ENCODE data around the gene ZWILCH. TPM values are rescaled to one million over a fixed set of nuclear protein-coding genes. Genes with fewer than 3 reads are reported as not detected.
"Not testable (repeated sequence)": the region's sequence is repeated elsewhere in the genome, so short reads cannot be mapped to it uniquely, and the experiment has no call there.

ZWILCH gene
- 1 to 10 TPM; 4.7 to 8.9 (median 5.1) TPM for total RNA-seq

DNA sequence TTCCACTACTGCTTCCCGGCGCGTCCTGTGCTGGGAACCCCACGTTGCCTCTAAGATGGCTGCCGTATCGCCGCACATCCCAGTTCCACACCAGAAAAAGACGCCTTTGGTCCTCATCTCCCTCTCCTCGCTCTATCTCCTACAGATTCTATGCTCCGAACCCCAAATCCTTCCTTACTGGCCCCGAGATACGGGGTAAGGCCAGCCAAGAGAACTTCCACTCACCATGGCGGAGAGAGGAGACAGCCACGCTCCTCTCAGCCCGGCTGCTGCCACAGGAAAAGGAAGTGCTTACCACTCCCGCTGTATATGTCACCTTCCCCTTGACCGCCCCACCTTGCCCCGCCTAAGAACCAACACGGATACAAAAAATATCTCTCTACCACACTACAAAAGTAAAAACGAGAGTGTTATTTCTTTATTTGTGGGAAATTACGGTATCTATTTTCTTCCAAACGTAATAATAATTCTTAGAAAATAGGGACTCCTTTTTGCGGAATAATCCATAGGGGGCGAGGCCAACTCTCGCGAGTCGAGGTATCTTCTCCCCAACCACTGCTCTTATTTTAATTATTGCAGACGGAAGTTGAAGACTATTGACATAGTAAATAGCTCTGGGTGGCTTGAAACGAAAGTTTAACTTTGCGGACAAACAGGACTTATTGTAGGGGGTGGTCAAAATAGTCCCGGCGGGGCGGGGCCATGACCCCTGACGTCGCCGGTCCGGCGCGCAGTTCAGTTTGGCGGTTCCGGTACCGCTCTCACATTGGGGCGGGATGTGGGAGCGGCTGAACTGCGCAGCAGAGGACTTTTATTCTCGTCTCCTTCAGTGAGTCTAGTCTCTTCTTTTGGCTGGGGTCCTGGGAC is at the start of gene ZWILCH, which contains the start of gene RPL4:
Gene ZWILCH, plus strand, starts transcription at position 764 of the 867 bp plus-strand sequence. Its CDS starts 13 bp downstream, at position 777.
Gene RPL4, minus strand, starts transcription at position 293 of the 867 bp plus-strand sequence. Its CDS starts 65 bp downstream, at position 228.
- H3K4me3 ChIP-seq = peak within 1 kb of the TSS; percentile 81
- no peaks in the 10 kb centered on the region for H3K27me3 ChIP-seq
- H3K36me3 ChIP-seq = peaks cover 31% of the 10 kb centered on the region
- WGBS = under 1% methylated on average over 46 of the region's 46 CpGs
- TF ChIP-seq POLR2A (IDR thresholded peaks at IDR 0.05) = peak; percentile 64 to 93
- TF ChIP-seq POLR2AphosphoS5 (IDR thresholded peaks at IDR 0.05) = peak; percentile 91 to 95 (median 94)
- TF ChIP-seq EP300 (IDR thresholded peaks at IDR 0.05) = no peak
- peak; percentile 88 to 92 for DNase-seq (ENCODE audit: low spot score in 2 of 2)
- no peaks in the 10 kb centered on the region for H3K9me3 ChIP-seq
- H3K27ac ChIP-seq = peak within 1 kb of the TSS; percentile 84
- peaks cover 38% of the 10 kb centered on the region for H3K4me1 ChIP-seq

DNA sequence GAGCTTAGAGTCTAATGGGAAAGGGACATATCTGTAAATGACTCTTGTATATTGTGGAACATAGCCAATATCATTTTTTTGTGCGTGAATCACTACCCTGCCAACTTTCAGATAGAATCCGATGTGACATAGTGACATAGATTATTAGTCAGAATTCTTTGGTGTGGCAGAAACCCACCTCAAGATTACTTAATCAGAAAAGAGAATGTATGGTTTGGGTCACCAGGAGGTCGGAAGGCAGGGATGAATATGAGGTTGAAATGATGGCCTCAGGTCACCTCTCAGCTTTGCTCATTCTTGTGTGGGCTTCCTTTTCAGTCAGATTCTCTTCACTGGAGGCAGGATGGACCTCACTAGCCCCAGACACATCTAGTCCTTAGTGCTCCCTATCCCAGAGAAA is 48.9 kb upstream of the ZWILCH start:
- H3K4me3 ChIP-seq = no peak overlapping the region
- 63% methylated on average over 3 of the region's 3 CpGs for WGBS

DNA sequence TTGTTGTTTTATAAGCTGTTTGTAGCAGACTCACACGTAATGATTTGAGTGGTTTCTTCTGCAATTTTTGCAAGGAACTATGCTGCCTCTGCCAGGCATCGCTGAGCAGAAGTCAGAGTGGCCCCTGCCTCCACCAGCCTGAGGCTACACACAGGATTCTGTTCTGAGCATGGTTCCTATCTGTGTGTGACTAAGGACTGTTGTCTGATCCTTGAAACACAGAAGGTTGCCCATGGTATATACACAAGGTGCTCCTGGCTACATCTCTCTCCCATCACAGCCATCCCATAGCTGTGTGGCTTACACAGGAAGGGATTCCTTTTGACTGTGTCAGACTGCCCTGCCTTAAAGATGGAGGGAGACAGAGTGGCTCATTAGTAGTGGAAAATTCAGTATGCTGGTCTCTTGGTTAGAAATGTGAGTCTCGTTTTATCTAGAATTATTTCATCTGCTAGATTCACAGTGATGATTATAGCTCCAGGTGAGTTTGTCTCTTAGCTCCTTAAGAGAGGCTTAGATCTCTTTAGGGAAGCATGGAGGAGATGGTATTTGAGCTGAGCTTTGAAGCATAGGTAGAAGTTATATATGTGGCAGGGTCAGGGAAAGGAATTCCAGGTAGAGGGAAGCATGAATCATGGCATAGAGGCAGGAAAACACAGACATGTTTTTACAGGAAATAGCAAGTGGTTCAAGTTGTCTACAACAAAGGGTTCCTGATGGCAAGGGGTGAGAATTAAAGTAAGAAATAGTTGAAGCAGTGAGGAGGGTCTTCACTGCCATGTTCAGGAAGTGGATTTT is 45.1 kb upstream of the ZWILCH start:
- no peak overlapping the region for H3K27ac ChIP-seq
- 78% methylated on average over 3 of the region's 3 CpGs for WGBS
- H3K27me3 ChIP-seq = no peaks in the 10 kb centered on the region
- H3K9me3 ChIP-seq = no peaks in the 10 kb centered on the region
- TF ChIP-seq POLR2AphosphoS5 (IDR thresholded peaks at IDR 0.05) = no peak
- no peak for TF ChIP-seq EP300 (IDR thresholded peaks at IDR 0.05)
- TF ChIP-seq POLR2A (IDR thresholded peaks at IDR 0.05) = no peak
- TF ChIP-seq, protein P1, sequence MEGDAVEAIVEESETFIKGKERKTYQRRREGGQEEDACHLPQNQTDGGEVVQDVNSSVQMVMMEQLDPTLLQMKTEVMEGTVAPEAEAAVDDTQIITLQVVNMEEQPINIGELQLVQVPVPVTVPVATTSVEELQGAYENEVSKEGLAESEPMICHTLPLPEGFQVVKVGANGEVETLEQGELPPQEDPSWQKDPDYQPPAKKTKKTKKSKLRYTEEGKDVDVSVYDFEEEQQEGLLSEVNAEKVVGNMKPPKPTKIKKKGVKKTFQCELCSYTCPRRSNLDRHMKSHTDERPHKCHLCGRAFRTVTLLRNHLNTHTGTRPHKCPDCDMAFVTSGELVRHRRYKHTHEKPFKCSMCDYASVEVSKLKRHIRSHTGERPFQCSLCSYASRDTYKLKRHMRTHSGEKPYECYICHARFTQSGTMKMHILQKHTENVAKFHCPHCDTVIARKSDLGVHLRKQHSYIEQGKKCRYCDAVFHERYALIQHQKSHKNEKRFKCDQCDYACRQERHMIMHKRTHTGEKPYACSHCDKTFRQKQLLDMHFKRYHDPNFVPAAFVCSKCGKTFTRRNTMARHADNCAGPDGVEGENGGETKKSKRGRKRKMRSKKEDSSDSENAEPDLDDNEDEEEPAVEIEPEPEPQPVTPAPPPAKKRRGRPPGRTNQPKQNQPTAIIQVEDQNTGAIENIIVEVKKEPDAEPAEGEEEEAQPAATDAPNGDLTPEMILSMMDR (IDR thresholded peaks at IDR 0.05) = no peak
- no peak overlapping the region for H3K4me3 ChIP-seq
- H3K36me3 ChIP-seq = no peaks in the 10 kb centered on the region
- peak in 1 of 2 donors; percentile 18 for DNase-seq (ENCODE audit: low spot score in 2 of 2)
- peaks cover 3% of the 10 kb centered on the region for H3K4me1 ChIP-seq

More for the DNA sequence above, 48.9 kb upstream of the ZWILCH start:
- Histone ChIP-seq H3K27me3 (no peaks in the 10 kb centered on the region), H3K27ac (no peak overlapping the region), H3K36me3 (no peaks in the 10 kb centered on the region), H3K4me1 (no peaks in the 10 kb centered on the region), H3K9me3 (no peaks in the 10 kb centered on the region)
- no peak for DNase-seq (ENCODE audit: low spot score in 2 of 2)
- TF ChIP-seq, protein P1 (IDR thresholded peaks at IDR 0.05) = no peak
- TF ChIP-seq POLR2AphosphoS5 (IDR thresholded peaks at IDR 0.05) (no peak), POLR2A (IDR thresholded peaks at IDR 0.05) (no peak), EP300 (IDR thresholded peaks at IDR 0.05) (no peak)

DNA sequence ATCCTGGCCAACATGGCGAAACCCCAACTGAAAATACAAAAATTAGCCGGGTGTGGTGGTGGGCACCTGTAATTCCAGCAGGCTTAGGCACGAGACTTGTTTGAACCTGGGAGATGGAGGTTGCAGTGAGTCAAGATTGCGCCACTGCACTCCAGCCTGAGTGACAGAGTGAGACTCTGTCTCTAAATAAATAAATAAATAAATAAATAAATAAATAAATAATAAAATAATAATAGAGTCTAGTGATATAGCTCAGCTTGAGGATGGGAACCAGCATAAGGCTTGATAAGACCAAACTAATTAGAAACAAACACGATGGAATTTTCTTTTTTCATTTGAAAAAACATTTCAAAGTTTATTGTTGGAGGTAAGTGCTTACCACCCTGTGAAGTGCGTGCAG is 43.8 kb upstream of the ZWILCH start:
- WGBS = 96% methylated on average over 6 of the region's 6 CpGs
- not testable (repeated sequence) for DNase-seq (ENCODE audit: low spot score in 2 of 2); H3K4me3 ChIP-seq; H3K9me3 ChIP-seq; H3K4me1 ChIP-seq; H3K36me3 ChIP-seq; H3K27me3 ChIP-seq; H3K27ac ChIP-seq

DNA sequence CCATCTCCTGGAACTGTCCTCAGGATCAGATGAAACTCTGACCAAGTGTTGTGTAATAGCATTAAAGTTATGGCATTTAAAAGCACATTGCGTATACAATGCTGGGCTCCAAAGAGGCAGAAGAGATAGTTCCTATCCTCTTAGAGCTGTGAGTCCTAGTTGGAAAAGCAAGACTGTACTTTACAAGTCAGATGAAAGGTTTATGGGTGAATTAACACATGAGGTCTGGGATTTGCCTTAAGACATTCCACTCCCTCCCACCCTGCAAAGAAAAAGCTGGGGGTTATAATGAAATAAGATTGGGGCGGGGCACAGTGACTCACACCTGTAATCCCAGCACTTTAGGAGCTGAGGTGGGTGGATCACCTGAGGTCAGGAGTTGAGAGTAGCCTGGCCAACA is 43.2 kb upstream of the ZWILCH start:
- no peaks in the 10 kb centered on the region for H3K9me3 ChIP-seq
- no peaks in the 10 kb centered on the region for H3K36me3 ChIP-seq
- DNase-seq (ENCODE audit: low spot score in 2 of 2) = no peak
- H3K27me3 ChIP-seq = no peaks in the 10 kb centered on the region
- 80% methylated on average over 2 of the region's 2 CpGs for WGBS
- H3K4me1 ChIP-seq = peaks cover 3% of the 10 kb centered on the region
- no peak overlapping the region for H3K27ac ChIP-seq
- TF ChIP-seq EP300 (IDR thresholded peaks at IDR 0.05) (no peak), POLR2A (IDR thresholded peaks at IDR 0.05) (no peak), POLR2AphosphoS5 (IDR thresholded peaks at IDR 0.05) (no peak)
- TF ChIP-seq, protein P1 (IDR thresholded peaks at IDR 0.05) = no peak
- no peak overlapping the region for H3K4me3 ChIP-seq

DNA sequence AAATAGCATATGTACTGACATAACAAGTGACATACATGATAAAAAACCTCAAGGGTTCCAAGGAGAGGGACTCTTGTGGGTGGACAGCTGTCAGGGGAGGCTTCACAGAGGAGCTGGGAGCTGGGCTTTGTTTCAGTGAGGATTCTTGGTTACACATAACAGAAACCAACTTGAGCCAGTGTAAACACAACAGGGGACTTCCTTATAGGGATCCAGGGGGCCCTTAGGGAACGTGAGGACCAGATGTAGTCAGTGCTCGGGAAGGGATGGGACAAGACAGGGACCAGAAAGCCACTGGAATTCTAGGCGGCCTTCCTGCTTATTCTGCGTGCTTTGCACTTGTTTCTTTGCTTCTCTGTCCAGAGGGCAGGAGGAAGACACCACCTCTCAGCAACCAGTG is 42.5 kb upstream of the ZWILCH start:
- TF ChIP-seq, protein P1 (IDR thresholded peaks at IDR 0.05) = no peak
- TF ChIP-seq POLR2AphosphoS5 (IDR thresholded peaks at IDR 0.05) (no peak), EP300 (IDR thresholded peaks at IDR 0.05) (no peak), POLR2A (IDR thresholded peaks at IDR 0.05) (no peak)
- 78% methylated on average over 4 of the region's 4 CpGs for WGBS
- peaks cover 3% of the 10 kb centered on the region for H3K4me1 ChIP-seq
- no peak overlapping the region for H3K4me3 ChIP-seq
- no peaks in the 10 kb centered on the region for H3K36me3 ChIP-seq
- no peak for DNase-seq (ENCODE audit: low spot score in 2 of 2)
- H3K27ac ChIP-seq = no peak overlapping the region
- no peaks in the 10 kb centered on the region for H3K27me3 ChIP-seq
- H3K9me3 ChIP-seq = no peaks in the 10 kb centered on the region

DNA sequence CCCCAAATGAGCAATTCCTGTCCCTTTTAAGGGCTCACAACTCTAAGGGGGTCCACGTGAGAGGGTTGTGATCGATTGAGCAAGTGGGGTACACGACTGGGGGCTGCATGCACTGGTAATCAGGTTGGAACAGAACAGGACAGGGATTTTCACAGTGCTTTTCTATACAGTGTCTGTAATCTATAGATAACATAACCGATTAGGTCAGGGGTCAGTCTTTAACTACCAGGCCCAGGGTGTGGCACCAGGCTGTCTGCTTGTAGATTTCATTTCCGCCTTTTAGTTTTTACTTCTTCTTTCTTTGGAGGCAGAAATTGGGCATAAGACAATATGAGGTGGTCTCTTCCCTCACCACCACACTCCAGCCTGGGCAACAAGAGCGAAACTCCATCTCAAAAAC is 39.8 kb upstream of the ZWILCH start:
- DNase-seq (ENCODE audit: low spot score in 2 of 2); H3K36me3 ChIP-seq; H3K27me3 ChIP-seq; H3K27ac ChIP-seq; H3K4me3 ChIP-seq; H3K4me1 ChIP-seq; H3K9me3 ChIP-seq: not testable (repeated sequence)
- 90% methylated on average over 6 of the region's 6 CpGs for WGBS
